Right atrium auricular region (tissue), 2 donors: ENCODE results near the gene MED1. TPM values are rescaled to one million over a fixed set of nuclear protein-coding genes. Genes with fewer than 3 reads are reported as not detected.
"Not testable (repeated sequence)": the region's sequence is repeated elsewhere in the genome, so short reads cannot be mapped to it uniquely, and the experiment has no call there.

Experiments used
- DNase-seq: peaks from one replicate; pipeline ENCODE4 v3.0.0-alpha.2; 2019; ENCODE audit warnings: low spot score
- H3K27ac ChIP-seq, 2 donors: fragments of 200-600 bp; sonication (generic); 1 replicate in 1 of 2; 2 replicates in 1 of 2; pipeline ENCODE4 v1.5.1; 2016 to 2019
- H3K27me3 ChIP-seq, 2 donors: fragments of 200-600 bp; sonication (generic); one replicate each; pipeline versions ENCODE4 v1.5.1 to v1.6.0; 2017 to 2019
- H3K36me3 ChIP-seq: fragments of 200-600 bp; sonication (generic); one replicate; pipeline ENCODE4 v1.5.1; 2016
- H3K4me1 ChIP-seq, 2 donors: fragments of 200-600 bp; sonication (generic); one replicate each; pipeline versions ENCODE4 v1.5.1 to v1.6.0; 2017 to 2019
- H3K4me3 ChIP-seq, 2 donors: fragments of 200-600 bp; sonication (generic); 1 replicate in 1 of 2; 2 replicates in 1 of 2; pipeline ENCODE4 v1.5.1; 2017 to 2019; ENCODE audit warnings: mild to moderate bottlenecking in 1 of 2, moderate library complexity in 1 of 2
- H3K9me3 ChIP-seq, 2 donors: fragments of 200-600 bp; sonication (generic); one replicate each; pipeline ENCODE4 v1.5.1; 2019
- total RNA-seq, 2 donors: library from RNA; depleted of rRNA; stranded (reverse); fragments of >200 nt; gene quantifications; one replicate each; pipeline ENCODE4 v1.1.0, GENCODE V29; 2016
- TF ChIP-seq, protein P1 (sequence below), 2 donors: fragments of 200-600 bp; sonication (generic); IDR thresholded peaks; one replicate each; pipeline ENCODE4 v1.5.1; 2019; ENCODE audit warnings: antibody characterized with exemption in 2 of 2

MED1 gene
- total RNA-seq, 2 donors from 2014 or later, result 15.9 to 19.0 TPM

DNA sequence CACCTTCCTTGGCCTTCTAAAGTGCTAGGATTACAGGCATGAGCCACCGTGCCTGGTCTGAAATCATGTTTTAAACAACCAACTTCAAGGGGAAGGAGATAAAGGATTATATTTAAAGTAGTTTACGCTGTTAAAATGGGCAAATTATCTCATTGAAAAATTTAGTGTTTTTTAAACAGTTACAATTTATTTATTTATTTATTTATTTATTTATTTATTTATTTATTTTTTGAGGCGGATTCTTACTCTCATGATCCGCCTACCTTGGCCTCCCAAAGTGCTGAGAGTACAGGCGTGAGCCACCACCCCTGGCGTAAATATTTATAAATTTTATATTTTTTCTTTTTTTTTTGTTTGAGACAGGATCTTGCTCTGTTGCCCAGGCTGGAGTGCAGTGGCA is 32.4 kb upstream of the MED1 start:
- TF ChIP-seq, protein P1, sequence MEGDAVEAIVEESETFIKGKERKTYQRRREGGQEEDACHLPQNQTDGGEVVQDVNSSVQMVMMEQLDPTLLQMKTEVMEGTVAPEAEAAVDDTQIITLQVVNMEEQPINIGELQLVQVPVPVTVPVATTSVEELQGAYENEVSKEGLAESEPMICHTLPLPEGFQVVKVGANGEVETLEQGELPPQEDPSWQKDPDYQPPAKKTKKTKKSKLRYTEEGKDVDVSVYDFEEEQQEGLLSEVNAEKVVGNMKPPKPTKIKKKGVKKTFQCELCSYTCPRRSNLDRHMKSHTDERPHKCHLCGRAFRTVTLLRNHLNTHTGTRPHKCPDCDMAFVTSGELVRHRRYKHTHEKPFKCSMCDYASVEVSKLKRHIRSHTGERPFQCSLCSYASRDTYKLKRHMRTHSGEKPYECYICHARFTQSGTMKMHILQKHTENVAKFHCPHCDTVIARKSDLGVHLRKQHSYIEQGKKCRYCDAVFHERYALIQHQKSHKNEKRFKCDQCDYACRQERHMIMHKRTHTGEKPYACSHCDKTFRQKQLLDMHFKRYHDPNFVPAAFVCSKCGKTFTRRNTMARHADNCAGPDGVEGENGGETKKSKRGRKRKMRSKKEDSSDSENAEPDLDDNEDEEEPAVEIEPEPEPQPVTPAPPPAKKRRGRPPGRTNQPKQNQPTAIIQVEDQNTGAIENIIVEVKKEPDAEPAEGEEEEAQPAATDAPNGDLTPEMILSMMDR (IDR thresholded peaks at IDR 0.05), result no peak
- Histone ChIP-seq H3K36me3 (no peaks in the 10 kb centered on the region), H3K27ac (no peak overlapping the region), H3K4me1 (no peaks in the 10 kb centered on the region), H3K9me3 (no peaks in the 10 kb centered on the region), H3K4me3 (no peak overlapping the region), H3K27me3 (no peaks in the 10 kb centered on the region)
- no peak for DNase-seq

DNA sequence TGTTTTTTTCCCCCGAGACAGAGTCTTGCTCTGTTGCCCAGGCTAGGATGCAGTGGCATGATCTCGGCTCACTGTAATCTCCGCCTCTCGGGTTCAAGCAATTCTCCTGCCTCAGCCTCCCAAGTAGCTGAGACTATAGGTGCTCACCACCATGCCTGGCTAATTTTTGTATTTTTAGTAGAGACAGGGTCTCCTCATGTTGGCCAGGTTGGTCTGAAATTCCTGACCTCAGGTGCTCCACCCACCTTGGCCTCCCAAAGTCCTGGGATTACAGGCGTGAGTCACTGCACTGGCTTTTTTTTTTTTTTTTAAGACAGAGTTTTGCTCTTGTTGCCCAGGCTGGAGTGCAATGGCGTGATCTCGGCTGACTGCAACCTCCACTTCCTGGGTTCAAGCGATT is 28.6 kb upstream of the MED1 start:
- H3K27me3 ChIP-seq, DNase-seq, H3K27ac ChIP-seq, H3K9me3 ChIP-seq, H3K4me1 ChIP-seq, H3K4me3 ChIP-seq: not testable (repeated sequence)
- peaks cover 11% of the 10 kb centered on the region for H3K36me3 ChIP-seq

DNA sequence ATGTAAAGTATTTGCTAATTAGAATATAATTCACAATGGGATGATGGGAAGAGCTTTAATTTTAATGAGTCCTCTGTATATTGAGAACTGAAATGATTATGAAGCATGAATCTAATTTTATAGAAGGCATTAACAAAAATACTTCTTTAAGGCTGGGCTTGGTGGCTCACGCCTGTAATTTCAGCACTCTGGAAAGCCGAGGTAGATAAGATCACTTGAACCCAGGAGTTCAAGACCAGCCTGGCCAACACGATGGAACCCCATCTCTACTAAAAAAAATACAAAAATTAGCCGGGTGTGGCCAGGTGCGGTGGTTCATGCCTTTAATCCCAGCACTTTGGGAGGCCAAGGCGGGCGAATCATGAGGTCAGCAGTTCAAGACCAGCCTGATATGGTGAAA is 22.2 kb upstream of the MED1 start:
- Histone ChIP-seq H3K4me1 (no peaks in the 10 kb centered on the region), H3K27me3 (no peaks in the 10 kb centered on the region), H3K4me3 (no peak overlapping the region), H3K36me3 (peaks cover 39% of the 10 kb centered on the region), H3K9me3 (no peaks in the 10 kb centered on the region), H3K27ac (no peak overlapping the region)
- DNase-seq, result no peak
- TF ChIP-seq, protein P1 (IDR thresholded peaks at IDR 0.05), result no peak

DNA sequence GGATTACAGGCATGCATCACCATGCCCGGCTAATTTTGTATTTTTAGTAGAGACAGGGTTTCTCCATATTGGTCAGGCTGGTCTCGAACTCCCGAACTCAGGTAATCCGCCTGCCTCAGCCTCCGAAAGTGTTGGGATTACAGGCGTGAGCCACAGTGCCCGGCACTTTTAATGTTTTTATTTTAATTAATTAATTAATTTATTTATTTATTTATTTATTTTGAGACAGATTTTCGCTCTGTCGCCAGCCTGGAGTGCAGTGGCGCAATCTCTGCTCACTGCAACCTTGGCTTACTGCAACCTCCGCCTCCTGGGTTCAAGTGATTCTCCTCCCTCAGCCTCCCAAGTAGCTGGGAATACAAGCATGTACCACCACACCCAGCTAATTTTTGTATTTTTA is 17.5 kb upstream of the MED1 start:
- peaks cover 28% of the 10 kb centered on the region for H3K36me3 ChIP-seq

DNA sequence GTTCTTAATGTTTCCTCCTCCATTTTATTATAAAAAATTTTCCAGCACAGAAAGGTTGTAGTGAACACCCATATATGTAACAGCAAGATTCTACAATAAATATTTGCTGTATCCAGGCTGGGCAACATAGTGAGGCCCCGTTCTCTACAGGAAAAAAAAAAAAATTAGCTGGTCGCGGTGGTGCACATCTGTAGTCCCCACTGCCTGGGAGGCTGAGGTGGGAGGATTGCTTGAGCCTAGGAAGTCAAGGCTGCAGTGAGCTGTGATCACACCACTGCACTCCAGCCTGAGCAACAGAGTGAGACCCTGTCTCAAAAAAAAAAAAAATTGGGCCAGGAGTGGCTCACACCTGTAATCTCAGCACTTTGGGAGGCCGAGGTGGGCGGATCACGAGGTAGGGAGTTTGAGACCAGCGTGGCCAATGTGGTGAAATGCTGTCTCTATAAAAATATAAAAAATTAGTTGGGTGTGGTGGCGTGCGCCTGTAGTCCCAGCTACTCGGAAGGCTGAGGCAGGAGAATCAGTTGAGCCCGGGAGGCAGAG is 13.6 kb upstream of the MED1 start:
- Histone ChIP-seq H3K4me3 (peak overlapping the region in 1 of 2 donors; percentile 84), H3K4me1 (peaks cover 0 to 42% of the 10 kb centered on the region in 2 donors)
- not testable (repeated sequence) for H3K27ac ChIP-seq, H3K36me3 ChIP-seq, H3K9me3 ChIP-seq, H3K27me3 ChIP-seq, DNase-seq

More for the DNA sequence above, 17.5 kb upstream of the MED1 start:
- H3K4me1 ChIP-seq, result peaks cover 0 to 25% of the 10 kb centered on the region in 2 donors
- not testable (repeated sequence) for H3K27me3 ChIP-seq, H3K9me3 ChIP-seq, H3K4me3 ChIP-seq, DNase-seq, H3K27ac ChIP-seq

DNA sequence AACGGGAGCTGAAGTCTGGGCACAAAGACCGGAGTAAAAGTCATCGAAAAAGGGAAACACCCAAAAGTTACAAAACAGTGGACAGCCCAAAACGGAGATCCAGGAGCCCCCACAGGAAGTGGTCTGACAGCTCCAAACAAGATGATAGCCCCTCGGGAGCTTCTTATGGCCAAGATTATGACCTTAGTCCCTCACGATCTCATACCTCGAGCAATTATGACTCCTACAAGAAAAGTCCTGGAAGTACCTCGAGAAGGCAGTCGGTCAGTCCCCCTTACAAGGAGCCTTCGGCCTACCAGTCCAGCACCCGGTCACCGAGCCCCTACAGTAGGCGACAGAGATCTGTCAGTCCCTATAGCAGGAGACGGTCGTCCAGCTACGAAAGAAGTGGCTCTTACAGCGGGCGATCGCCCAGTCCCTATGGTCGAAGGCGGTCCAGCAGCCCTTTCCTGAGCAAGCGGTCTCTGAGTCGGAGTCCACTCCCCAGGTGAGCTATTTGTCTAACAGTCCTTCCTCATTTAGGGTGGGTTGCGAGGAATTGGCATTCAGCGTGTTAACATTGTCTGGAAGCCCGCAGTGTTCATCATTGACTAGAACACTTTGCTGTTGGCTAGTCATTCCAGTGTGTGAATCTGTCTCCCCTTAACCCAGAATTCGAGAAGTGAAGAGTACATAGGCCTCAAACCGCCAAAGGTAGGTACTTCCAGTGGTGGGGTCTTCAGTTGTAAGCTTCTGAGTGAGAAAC is 11.7 kb upstream of the MED1 start:
- H3K4me1 ChIP-seq, result peaks cover 0 to 42% of the 10 kb centered on the region in 2 donors

DNA sequence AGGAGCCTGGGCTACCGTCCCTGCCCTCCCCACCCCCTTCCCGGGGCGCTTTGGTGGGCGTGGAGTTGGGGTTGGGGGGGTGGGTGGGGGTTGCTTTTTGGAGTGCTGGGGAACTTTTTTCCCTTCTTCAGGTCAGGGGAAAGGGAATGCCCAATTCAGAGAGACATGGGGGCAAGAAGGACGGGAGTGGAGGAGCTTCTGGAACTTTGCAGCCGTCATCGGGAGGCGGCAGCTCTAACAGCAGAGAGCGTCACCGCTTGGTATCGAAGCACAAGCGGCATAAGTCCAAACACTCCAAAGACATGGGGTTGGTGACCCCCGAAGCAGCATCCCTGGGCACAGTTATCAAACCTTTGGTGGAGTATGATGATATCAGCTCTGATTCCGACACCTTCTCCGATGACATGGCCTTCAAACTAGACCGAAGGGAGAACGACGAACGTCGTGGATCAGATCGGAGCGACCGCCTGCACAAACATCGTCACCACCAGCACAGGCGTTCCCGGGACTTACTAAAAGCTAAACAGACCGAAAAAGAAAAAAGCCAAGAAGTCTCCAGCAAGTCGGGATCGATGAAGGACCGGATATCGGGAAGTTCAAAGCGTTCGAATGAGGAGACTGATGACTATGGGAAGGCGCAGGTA is 11.0 kb upstream of the MED1 start:
- TF ChIP-seq, protein P1 (IDR thresholded peaks at IDR 0.05), result no peak
- no peaks in the 10 kb centered on the region for H3K9me3 ChIP-seq
- no peak for DNase-seq
- peaks cover 0 to 42% of the 10 kb centered on the region in 2 donors for H3K4me1 ChIP-seq
- no peaks in the 10 kb centered on the region for H3K36me3 ChIP-seq
- H3K4me3 ChIP-seq, result peak overlapping the region; percentile 84 to 94
- peak overlapping the region; percentile 98 to 99 for H3K27ac ChIP-seq
- H3K27me3 ChIP-seq, result no peaks in the 10 kb centered on the region

More for the DNA sequence above, 11.7 kb upstream of the MED1 start:
- peak overlapping the region; percentile 98 to 99 for H3K27ac ChIP-seq
- H3K4me3 ChIP-seq, result peak overlapping the region; percentile 84 to 94
- H3K27me3 ChIP-seq, result no peaks in the 10 kb centered on the region
- DNase-seq, result no peak
- no peaks in the 10 kb centered on the region for H3K36me3 ChIP-seq
- TF ChIP-seq, protein P1 (IDR thresholded peaks at IDR 0.05), result no peak
- no peaks in the 10 kb centered on the region for H3K9me3 ChIP-seq
